ENCODE results near the gene C8B.

Gene C8B

GRCh38 chr1:56970280-56970679 lies 4.5 kb upstream of the C8B start:
- DNase-seq (ENCODE audit: low read depth) = no peak

DNA sequence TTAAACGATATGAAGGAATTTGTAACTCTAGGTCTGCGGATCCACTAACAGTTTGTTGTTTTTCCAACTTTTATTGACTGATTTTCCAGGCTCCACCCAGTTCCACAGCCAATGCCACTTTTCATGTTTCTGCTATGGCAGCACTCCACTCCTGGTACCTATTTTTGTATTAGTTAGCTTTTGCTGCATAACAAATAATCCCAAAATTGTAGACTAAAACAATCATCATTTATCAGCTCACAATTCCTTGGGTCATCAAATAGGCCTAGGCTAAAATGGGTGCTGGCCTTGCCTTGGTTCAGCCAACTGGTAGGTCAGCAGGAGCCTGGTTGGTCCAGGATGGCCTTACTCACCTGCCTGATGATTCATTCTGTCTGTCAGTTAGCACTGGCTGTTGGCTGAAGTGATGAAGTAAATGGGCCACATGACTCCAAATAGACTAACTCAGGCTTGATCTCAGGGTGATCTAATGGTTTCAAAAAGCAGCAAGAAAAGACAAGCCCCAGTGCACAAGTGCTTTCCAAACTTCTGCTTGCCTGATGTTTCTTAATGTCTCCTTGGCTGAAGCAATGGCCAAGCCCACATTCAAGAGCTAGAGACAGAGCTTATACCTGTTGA lies 3.2 kb upstream of the C8B start:
- no peak for DNase-seq (ENCODE audit: low read depth)

- DNase-seq (ENCODE audit: low read depth) = no peak
These were observed 2.4 kb upstream of the C8B start for GRCh38 chr1:56967900-56968832.

DNA sequence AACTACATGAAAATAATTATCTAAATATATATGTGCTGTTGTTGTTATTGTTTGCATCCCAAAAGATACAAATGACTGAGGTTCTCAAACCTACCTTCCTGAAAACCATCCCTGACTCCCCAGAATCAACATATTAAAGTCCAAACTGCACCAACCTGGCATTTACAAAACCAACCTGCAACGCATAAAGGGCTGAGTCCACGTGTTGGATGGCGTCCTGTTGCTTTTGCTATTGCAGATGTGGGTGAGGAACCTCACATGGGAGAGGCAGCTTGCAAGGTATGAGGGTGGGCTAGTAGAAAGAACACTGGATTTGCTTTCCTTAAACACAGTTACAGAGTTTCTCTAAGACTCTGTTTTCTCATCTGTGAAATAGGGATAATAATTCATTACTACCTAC lies 1.5 kb upstream of the C8B start:
- no peak for DNase-seq (ENCODE audit: low read depth)

GRCh38 chr1:56966698-56966999 lies 834 bp upstream of the C8B start:
- DNase-seq (ENCODE audit: low read depth) = no peak

DNA sequence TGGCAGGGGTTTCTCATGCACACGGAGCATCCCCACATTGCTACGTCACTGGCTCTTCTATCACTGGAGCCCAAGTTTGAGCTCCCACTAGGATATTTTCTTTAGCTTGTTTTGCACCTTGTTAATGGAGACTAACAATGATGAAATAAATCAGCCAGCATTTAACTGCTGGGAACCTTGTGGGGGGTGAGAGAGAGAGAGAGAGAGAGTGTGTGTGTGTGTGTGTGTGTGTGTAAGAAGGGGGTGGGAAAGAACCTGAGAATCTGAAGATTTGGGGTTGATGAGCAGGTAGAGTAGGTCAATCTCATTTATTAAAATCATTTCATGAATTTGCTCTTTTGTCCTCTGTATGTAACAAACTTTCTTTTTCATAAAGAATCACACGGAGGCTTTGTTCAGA lies 624 bp downstream of the C8B start:
- no peak for DNase-seq (ENCODE audit: low read depth)

DNA sequence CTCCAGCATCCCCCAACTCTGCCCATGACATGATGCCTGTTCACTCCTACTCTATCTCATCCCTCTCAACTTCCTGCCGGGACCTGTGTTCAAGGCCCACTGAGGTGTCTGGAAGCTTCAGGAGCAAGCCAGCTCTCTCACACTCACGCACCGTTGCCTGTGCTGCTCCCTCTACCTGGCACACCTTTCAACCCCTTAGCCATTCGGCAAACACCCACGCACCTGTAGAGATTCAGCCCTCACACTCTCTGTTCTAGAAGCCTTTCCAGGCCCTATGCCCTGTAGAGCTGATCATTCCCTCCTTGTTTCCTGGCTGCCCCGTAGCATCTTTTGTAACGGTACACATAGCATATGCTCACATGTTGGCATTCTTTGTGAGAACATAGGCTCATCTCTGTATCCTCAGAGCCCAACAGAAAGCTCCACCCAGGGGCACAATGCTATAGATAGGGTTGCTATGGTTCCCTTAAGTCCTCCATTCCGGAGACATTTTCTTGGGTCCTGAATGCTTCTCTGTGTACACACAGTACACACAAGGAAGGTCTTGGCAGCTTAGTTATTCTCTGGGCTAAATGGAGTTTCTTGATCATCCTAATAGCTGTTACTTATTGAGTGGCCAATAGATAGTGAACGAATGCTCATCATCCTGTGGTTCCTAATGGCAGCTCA lies 1.3 kb downstream of the C8B start:
- no peak for DNase-seq (ENCODE audit: low read depth)

- DNase-seq (ENCODE audit: low read depth) = peak; percentile 5
These were observed 2.1 kb downstream of the C8B start for GRCh38 chr1:56963667-56964066.

GRCh38 chr1:56961426-56961825 lies 4.4 kb downstream of the C8B start:
- DNase-seq (ENCODE audit: low read depth) = no peak

DNA sequence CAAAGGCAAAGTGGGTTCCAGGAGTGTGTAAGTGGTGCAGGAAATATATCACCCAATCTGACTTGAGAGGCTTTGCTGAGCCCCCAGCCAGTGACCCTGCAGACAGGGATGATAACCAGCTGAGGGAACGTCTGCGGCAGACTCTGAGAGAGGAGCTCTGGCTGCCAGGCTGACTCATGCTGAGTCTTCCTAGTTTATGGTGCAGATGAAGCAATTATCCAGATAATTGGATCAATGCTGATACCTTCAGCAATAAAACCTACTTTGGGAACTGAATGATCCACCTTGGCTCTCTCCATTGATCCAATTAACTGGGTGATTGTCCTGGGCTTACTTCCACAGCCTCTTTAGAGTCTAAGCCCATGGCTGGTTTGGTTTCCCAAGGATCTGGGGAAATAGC lies 7.3 kb downstream of the C8B start:
- peak; percentile 22 for DNase-seq (ENCODE audit: low read depth)

- DNase-seq (ENCODE audit: low read depth) = no peak
These were observed 7.9 kb downstream of the C8B start for GRCh38 chr1:56957931-56958330.

DNA sequence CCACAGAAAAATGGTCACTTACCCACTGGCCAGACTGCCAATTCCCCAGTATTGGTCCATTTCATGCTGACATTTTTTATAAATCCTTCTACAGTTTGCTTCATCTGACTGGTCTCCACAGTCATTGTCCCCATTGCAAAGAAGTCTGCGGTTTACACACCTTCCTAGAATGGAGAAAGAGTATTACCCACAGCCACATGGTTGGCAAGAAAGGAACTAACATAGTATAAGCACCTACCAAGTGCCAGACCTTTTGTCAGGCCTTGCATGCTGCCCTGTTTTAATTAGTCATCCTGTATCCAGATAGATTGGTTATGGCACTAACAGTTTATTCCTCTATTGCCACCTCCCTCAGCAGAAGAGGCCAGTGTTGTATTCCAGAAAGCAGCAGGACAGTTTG lies 11.2 kb downstream of the C8B start:
- DNase-seq (ENCODE audit: low read depth) = no peak

DNA sequence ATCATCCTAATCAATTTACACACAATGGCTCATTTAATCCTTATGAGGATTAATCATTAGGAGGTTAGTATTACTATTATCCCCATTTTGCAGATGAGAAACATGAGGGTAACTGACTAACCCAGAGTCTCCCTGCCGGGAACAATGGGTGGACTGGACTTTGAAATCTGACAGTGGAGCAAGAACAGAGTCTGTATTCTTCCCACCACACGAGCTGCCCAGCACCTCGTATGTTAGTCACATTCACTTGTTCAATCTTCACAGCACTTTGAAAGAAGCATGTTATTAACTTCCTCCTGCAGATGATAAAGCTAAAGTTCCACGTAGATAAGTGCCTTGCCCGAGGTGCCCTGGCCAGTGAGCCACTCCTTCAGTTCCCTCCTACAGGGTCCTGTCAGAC lies 12.4 kb downstream of the C8B start:
- no peak for DNase-seq (ENCODE audit: low read depth)

GRCh38 chr1:56952501-56952900 lies 13.3 kb downstream of the C8B start:
- no peak for DNase-seq (ENCODE audit: low read depth)

GRCh38 chr1:56948403-56949023 lies 17.3 kb downstream of the C8B start:
- no peak for DNase-seq (ENCODE audit: low read depth)

DNA sequence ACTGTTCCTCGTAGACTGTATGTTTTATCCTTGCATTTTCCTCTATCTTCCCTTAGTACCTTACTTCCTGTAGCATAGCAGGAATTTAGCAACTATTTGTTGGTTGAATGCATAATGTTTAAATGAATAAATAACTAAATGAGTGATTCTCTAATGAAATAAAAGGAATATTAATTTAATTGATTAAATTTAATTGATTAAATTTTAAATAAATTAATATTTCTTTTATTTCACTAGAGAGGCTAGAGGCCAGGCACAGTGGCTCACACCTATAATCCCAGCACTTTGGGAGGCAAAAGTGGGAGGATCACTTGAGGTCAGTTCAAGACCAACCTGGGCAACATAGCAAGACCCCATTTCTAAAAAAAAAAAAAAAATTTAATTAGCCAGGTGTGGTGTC lies 25.8 kb downstream of the C8B start:
- no peak for DNase-seq (ENCODE audit: low read depth)

GRCh38 chr1:56939209-56939608 lies 26.6 kb downstream of the C8B start:
- DNase-seq (ENCODE audit: low read depth) = no peak

- no peak for DNase-seq (ENCODE audit: low read depth)
These were observed 27.2 kb downstream of the C8B start for GRCh38 chr1:56938646-56939045.

GRCh38 chr1:56934430-56935060 lies 31.3 kb downstream of the C8B start:
- no peak for DNase-seq (ENCODE audit: low read depth)

DNA sequence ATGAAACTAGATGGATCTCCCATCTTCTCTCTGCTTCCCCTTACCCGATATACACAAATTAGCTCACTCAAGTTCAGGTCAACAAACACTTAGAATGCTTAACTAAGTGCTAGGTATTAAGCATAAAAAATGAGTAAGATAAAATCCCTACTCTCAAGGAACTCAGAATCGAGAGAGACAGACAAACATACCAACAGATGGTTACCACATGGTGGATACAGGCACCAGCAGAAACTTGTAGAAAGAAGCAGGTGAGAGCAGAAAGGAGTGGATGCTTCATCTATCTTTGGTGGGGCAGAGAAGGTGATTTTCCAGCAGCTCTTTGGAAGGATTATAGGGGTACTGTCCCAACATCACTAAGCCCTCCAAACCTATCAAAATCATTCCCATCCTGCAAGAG lies 32.2 kb downstream of the C8B start:
- no peak for DNase-seq (ENCODE audit: low read depth)

GRCh38 chr1:56933161-56933560 lies 32.7 kb downstream of the C8B start:
- no peak for DNase-seq (ENCODE audit: low read depth)

DNA sequence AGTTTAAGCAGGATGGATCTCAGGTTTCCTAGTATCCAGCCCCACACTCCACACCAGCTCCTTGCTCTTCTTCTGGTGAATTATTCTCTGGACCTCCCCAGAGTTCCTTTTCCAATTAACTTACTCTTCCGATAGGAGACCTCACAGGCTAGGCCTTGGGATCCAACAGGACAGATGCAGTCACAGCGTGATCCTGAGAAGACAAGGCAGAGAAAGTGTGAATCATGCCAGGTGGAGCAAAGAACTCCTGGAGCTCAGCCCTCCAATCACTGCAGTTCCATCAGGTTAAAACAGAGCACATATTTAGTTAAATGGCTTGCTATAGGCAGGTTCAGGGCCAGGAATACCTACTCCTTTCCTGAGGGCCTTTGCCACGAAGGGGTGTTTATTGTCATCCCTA lies 34.1 kb downstream of the C8B start:
- no peak for DNase-seq (ENCODE audit: low read depth)
